ENCODE measurements around the gene SLIT3.

- TF ChIP-seq FOXM1 (IDR thresholded peaks at IDR 0.05; ENCODE audit: borderline replicate concordance) (no peak), BHLHE40 (IDR thresholded peaks at IDR 0.05; ENCODE audit: borderline replicate concordance) (no peak), FOXK2 (IDR thresholded peaks at IDR 0.05) (no peak)
Measured at GRCh38 chr5:169283887-169284286, 17.1 kb downstream of the SLIT3 start.
